Sigmoid colon (tissue), 7 donors: ENCODE measurements around the gene BCL7A. TPM values are rescaled to one million over a fixed set of nuclear protein-coding genes. Genes with fewer than 3 reads are reported as not detected.

Experiments used
- DNase-seq: peaks from one replicate; pipeline ENCODE4 v3.0.0-alpha.2; 2019
- H3K27ac ChIP-seq, 4 donors: fragments of 200-600 bp; sonication (generic); one replicate each; pipeline ENCODE4 v1.5.1; 2016 to 2019; ENCODE audit warnings: mild to moderate bottlenecking in 1 of 4
- H3K27me3 ChIP-seq, 3 donors: fragments of 200-600 bp; sonication (generic); one replicate each; pipeline ENCODE4 v1.5.1; 2019; ENCODE audit warnings: mild to moderate bottlenecking in 1 of 3
- H3K36me3 ChIP-seq, 4 donors: fragments of 200-600 bp; sonication (generic); one replicate each; pipeline ENCODE4 v1.5.1; 2016 to 2019
- H3K4me1 ChIP-seq, 4 donors: fragments of 200-600 bp; sonication (generic); one replicate each; pipeline ENCODE4 v1.5.1; 2017 to 2019
- H3K4me3 ChIP-seq, 4 donors: fragments of 200-600 bp; sonication (generic); one replicate each; pipeline ENCODE4 v1.5.1; 2017 to 2019; ENCODE audit warnings: mild to moderate bottlenecking in 2 of 4, moderate library complexity in 1 of 4
- H3K9me3 ChIP-seq, 4 donors: fragments of 200-600 bp in 3 of 4; sonication (generic) in 3 of 4; one replicate each; pipeline versions ENCODE4 v1.5.1 to v1.6.1; 2013 to 2019
- EP300 ChIP-seq, 4 donors: sonication (generic); formaldehyde crosslinking; IDR thresholded peaks; one replicate each; pipeline ENCODE4 v1.6.1; 2017; ENCODE audit warnings: antibody characterized with exemption in 4 of 4
- POLR2A ChIP-seq, 2 donors: fragments of 450-650 bp; IDR thresholded peaks; one replicate each; pipeline ENCODE4 v1.6.1; 2016; ENCODE audit warnings: antibody characterized with exemption in 2 of 2, mild to moderate bottlenecking in 2 of 2, moderate library complexity in 2 of 2
- POLR2AphosphoS5 ChIP-seq, 4 donors: sonication (generic); formaldehyde crosslinking; IDR thresholded peaks; one replicate each; pipeline ENCODE4 v1.6.1; 2017; ENCODE audit warnings: antibody characterized with exemption in 4 of 4
- WGBS, 2 donors: extraction: QIAGEN DNeasy Blood & Tissue Kit; methylation state at CpG; one replicate each; pipeline ENCODE4 v1.1.7; 2013; 5-methylcytosine and 5-hydroxymethylcytosine counted together
- intact Hi-C: fragments of 100-400 bp; cut with DNase I; formaldehyde crosslinking; loops from one replicate; pipeline ENCODE4 v1.15.1; 2023
- polyA plus RNA-seq, 3 donors: library from polyadenylated mRNA; stranded (reverse); fragments of 200-250 nt; gene quantifications; one replicate each; pipeline ENCODE4 v1.2.3, GENCODE V29; 2013
- total RNA-seq, 4 donors: library from RNA; depleted of rRNA; stranded (reverse); fragments of >200 nt; gene quantifications; one replicate each; pipeline ENCODE4 v1.1.0, GENCODE V29; 2016
- TF ChIP-seq, protein P1 (sequence below), 4 experiments: fragments of 450-650 bp in 3 of 4; fragments of 200-600 bp in 1 of 4; IDR thresholded peaks; one replicate each; pipeline ENCODE4 v1.5.1; 2016 to 2019; ENCODE audit warnings: antibody characterized with exemption in 4 of 4, mild to moderate bottlenecking in 3 of 4, moderate library complexity in 2 of 4
- donor health status: healthy with polysubstance abuse.
- donor health status: Bipolar disorder and iron deficiency.
- donor health status: healthy.

Gene BCL7A
- total and polyA plus RNA-seq, 7 donors = 1.2 to 7.4 (median 6.4) TPM

- no peak overlapping the region for H3K4me3 ChIP-seq
- intact Hi-C loops = no loop called here
- no peak for TF ChIP-seq POLR2A (IDR thresholded peaks at IDR 0.05)
- TF ChIP-seq EP300 (IDR thresholded peaks at IDR 0.05) = no peak
- TF ChIP-seq POLR2AphosphoS5 (IDR thresholded peaks at IDR 0.05) = no peak
- TF ChIP-seq, protein P1, sequence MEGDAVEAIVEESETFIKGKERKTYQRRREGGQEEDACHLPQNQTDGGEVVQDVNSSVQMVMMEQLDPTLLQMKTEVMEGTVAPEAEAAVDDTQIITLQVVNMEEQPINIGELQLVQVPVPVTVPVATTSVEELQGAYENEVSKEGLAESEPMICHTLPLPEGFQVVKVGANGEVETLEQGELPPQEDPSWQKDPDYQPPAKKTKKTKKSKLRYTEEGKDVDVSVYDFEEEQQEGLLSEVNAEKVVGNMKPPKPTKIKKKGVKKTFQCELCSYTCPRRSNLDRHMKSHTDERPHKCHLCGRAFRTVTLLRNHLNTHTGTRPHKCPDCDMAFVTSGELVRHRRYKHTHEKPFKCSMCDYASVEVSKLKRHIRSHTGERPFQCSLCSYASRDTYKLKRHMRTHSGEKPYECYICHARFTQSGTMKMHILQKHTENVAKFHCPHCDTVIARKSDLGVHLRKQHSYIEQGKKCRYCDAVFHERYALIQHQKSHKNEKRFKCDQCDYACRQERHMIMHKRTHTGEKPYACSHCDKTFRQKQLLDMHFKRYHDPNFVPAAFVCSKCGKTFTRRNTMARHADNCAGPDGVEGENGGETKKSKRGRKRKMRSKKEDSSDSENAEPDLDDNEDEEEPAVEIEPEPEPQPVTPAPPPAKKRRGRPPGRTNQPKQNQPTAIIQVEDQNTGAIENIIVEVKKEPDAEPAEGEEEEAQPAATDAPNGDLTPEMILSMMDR (IDR thresholded peaks at IDR 0.05) = no peak
- no peaks in the 10 kb centered on the region for H3K27me3 ChIP-seq
- no peaks in the 10 kb centered on the region for H3K9me3 ChIP-seq
- DNase-seq = no peak
- H3K4me1 ChIP-seq = no peaks in the 10 kb centered on the region
- no peaks in the 10 kb centered on the region for H3K36me3 ChIP-seq
- no peak overlapping the region for H3K27ac ChIP-seq
- 59 to 86% methylated on average over 24 of the region's 24 CpGs for WGBS, 2 donors
Measured at GRCh38 chr12:122006186-122006926, 15.3 kb upstream of the BCL7A start.

GRCh38 chr12:122009741-122010140, 11.9 kb upstream of the BCL7A start:
- Histone ChIP-seq H3K4me1 (no peaks in the 10 kb centered on the region), H3K27ac (no peak overlapping the region), H3K9me3 (no peaks in the 10 kb centered on the region), H3K4me3 (no peak overlapping the region), H3K36me3 (no peaks in the 10 kb centered on the region), H3K27me3 (no peaks in the 10 kb centered on the region)
- no peak for TF ChIP-seq POLR2A (IDR thresholded peaks at IDR 0.05)
- TF ChIP-seq, protein P1 (IDR thresholded peaks at IDR 0.05) = no peak
- no peak for TF ChIP-seq EP300 (IDR thresholded peaks at IDR 0.05)
- intact Hi-C loops = no loop called here
- WGBS, 2 donors = 79 to 86% methylated on average over 9 of the region's 9 CpGs
- no peak for DNase-seq

DNA sequence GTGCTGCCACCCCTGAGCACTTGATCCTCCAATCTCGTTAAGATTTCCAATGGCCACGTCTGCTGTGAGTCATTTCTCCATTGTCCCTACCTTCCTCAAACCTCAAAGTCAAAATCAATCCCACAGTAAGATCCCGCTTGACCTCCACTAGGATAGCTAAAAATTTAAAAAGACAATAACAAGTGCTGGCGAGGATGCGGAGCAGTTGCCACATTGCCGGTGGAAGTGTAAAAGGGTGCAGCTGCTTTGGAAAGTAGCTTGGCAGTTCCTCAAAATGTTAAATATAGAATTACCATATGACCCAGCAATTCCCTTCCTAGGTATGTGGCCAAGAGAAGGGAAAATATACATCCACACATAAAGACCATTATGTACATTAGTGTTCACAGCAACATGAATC, 9.5 kb upstream of the BCL7A start:
- Histone ChIP-seq H3K4me1 (no peaks in the 10 kb centered on the region), H3K27me3 (no peaks in the 10 kb centered on the region), H3K4me3 (no peak overlapping the region), H3K9me3 (no peaks in the 10 kb centered on the region), H3K27ac (no peak overlapping the region), H3K36me3 (no peaks in the 10 kb centered on the region)
- intact Hi-C loops = no loop called here
- TF ChIP-seq POLR2A (IDR thresholded peaks at IDR 0.05) (no peak), POLR2AphosphoS5 (IDR thresholded peaks at IDR 0.05) (no peak)
- no peak for DNase-seq
- 92% methylated on average over 6 of the region's 6 CpGs for WGBS, 2 donors

DNA sequence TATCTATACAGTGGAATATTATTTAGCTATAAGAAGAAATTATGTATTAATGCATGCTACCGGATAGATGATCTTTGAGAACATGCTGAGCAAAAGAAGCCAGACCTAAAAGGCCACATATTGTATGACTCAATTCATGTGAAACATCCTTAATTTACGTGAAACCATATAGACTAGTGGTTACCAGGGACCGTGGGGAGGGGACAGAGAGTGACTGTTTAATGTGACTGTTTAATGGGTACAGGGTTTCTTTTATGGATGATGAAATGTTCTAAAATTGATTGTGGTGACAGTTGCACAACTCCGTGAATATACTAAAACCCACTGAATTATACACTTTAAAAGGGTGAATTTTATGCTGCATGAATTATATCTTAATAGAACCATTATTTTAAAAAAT, 8.5 kb upstream of the BCL7A start:
- no peak for DNase-seq
- TF ChIP-seq POLR2A (IDR thresholded peaks at IDR 0.05) = no peak
- no peak for TF ChIP-seq EP300 (IDR thresholded peaks at IDR 0.05)
- TF ChIP-seq POLR2AphosphoS5 (IDR thresholded peaks at IDR 0.05) = no peak
- TF ChIP-seq, protein P1 (IDR thresholded peaks at IDR 0.05) = no peak
- WGBS, 2 donors = 85 to 86% methylated on average over 4 of the region's 4 CpGs

GRCh38 chr12:122013791-122014590, 7.7 kb upstream of the BCL7A start:
- no peaks in the 10 kb centered on the region for H3K4me1 ChIP-seq
- 76 to 83% methylated on average over 19 of the region's 19 CpGs for WGBS, 2 donors
- H3K27me3 ChIP-seq = no peaks in the 10 kb centered on the region
- H3K4me3 ChIP-seq = no peak overlapping the region
- H3K36me3 ChIP-seq = no peaks in the 10 kb centered on the region
- H3K9me3 ChIP-seq = no peaks in the 10 kb centered on the region
- no peak overlapping the region for H3K27ac ChIP-seq
- DNase-seq = no peak
- intact Hi-C loops = no loop called here
- TF ChIP-seq EP300 (IDR thresholded peaks at IDR 0.05) (no peak), POLR2A (IDR thresholded peaks at IDR 0.05) (no peak), POLR2AphosphoS5 (IDR thresholded peaks at IDR 0.05) (no peak)
- TF ChIP-seq, protein P1 (IDR thresholded peaks at IDR 0.05) = no peak

More for the DNA sequence above, 8.5 kb upstream of the BCL7A start:
- no peak overlapping the region for H3K27ac ChIP-seq
- H3K9me3 ChIP-seq = no peaks in the 10 kb centered on the region
- H3K4me3 ChIP-seq = no peak overlapping the region
- H3K27me3 ChIP-seq = no peaks in the 10 kb centered on the region
- H3K36me3 ChIP-seq = no peaks in the 10 kb centered on the region
- no peaks in the 10 kb centered on the region for H3K4me1 ChIP-seq
- intact Hi-C loops = no loop called here
